Forelimb muscle (tissue), 1 donor: ENCODE data around the gene OFD1. TPM values are rescaled to one million over a fixed set of nuclear protein-coding genes. Genes with fewer than 3 reads are reported as not detected.

ENCODE experiments used
- DNase-seq: peaks from one replicate; pipeline ENCODE4 v3.0.0-alpha.2; 2013; ENCODE audit warnings: low read depth
- polyA plus RNA-seq: library from polyadenylated mRNA; unstranded; fragments of 120-200 nt; gene quantifications from one replicate; pipeline ENCODE4 v1.2.1, GENCODE V29; 2013; ENCODE audit not compliant: insufficient read length

Gene OFD1
- polyA plus RNA-seq, 1 donor = 20.7 TPM

- DNase-seq = no peak
Observed at GRCh38 chrX:13752646-13753045, 18.1 kb downstream of the OFD1 start.

- DNase-seq = no peak
Observed at GRCh38 chrX:13754765-13755164, 20.2 kb downstream of the OFD1 start.

- no peak for DNase-seq
Observed at GRCh38 chrX:13755254-13755653, 20.7 kb downstream of the OFD1 start.

GRCh38 chrX:13756381-13756780, 21.8 kb downstream of the OFD1 start:
- no peak for DNase-seq

GRCh38 chrX:13759152-13759718, 24.7 kb downstream of the OFD1 start:
- DNase-seq = no peak

- no peak for DNase-seq
Observed at GRCh38 chrX:13760426-13760825, 25.9 kb downstream of the OFD1 start.

GRCh38 chrX:13761606-13762414, 27.3 kb downstream of the OFD1 start:
- no peak for DNase-seq

GRCh38 chrX:13763489-13763888, 28.9 kb downstream of the OFD1 start:
- DNase-seq = no peak

- no peak for DNase-seq
Observed at GRCh38 chrX:13764281-13764680, 29.7 kb downstream of the OFD1 start.

GRCh38 chrX:13764765-13765164, 30.2 kb downstream of the OFD1 start:
- no peak for DNase-seq

- DNase-seq = no peak
Observed at GRCh38 chrX:13768939-13769338, 34.4 kb downstream of the OFD1 start.

- no peak for DNase-seq
Observed at GRCh38 chrX:13770013-13770535, 35.5 kb downstream of the OFD1 start.

- no peak for DNase-seq
Observed at GRCh38 chrX:13774696-13775095, 40.1 kb downstream of the OFD1 start.

GRCh38 chrX:13775837-13776236, 41.3 kb downstream of the OFD1 start:
- no peak for DNase-seq

GRCh38 chrX:13776387-13776786, 41.8 kb downstream of the OFD1 start:
- no peak for DNase-seq

- no peak for DNase-seq
Observed at GRCh38 chrX:13778916-13779315, 44.4 kb downstream of the OFD1 start.

GRCh38 chrX:13780868-13781427, 46.4 kb downstream of the OFD1 start:
- DNase-seq = no peak

- DNase-seq = no peak
Observed at GRCh38 chrX:13786048-13786447, 51.5 kb downstream of the OFD1 start.

- no peak for DNase-seq
Observed at GRCh38 chrX:13790206-13791131, 55.9 kb downstream of the OFD1 start.

- no peak for DNase-seq
Observed at GRCh38 chrX:13791145-13791544, 56.6 kb downstream of the OFD1 start.

GRCh38 chrX:13791559-13791958, 57.0 kb downstream of the OFD1 start:
- DNase-seq = no peak

GRCh38 chrX:13793897-13794296, 59.3 kb downstream of the OFD1 start:
- DNase-seq = no peak
